ENCODE measurements around the gene FAM107B. TPM values are rescaled to one million over a fixed set of nuclear protein-coding genes. Genes with fewer than 3 reads are reported as not detected.
"Not testable (repeated sequence)": the region's sequence is repeated elsewhere in the genome, so short reads cannot be mapped to it uniquely, and the experiment has no call there.

Gene FAM107B
- total RNA-seq, 1 donor from 2014 or later, result 13.6 TPM

- H3K27me3 ChIP-seq (ENCODE audit: control insufficient read depth in 3 of 3, insufficient read depth in 3 of 3, low read length in 3 of 3), result no peaks in the 10 kb centered on the region
- H3K4me3 ChIP-seq (ENCODE audit: low read length in 3 of 3), result no peak overlapping the region
- no peaks in the 10 kb centered on the region for H3K4me1 ChIP-seq (ENCODE audit: control insufficient read depth in 3 of 3, insufficient read depth in 3 of 3, low read length in 3 of 3)
- no peak overlapping the region for H3K27ac ChIP-seq (ENCODE audit: low read depth, low read length)
- no peaks in the 10 kb centered on the region for H3K36me3 ChIP-seq (ENCODE audit: control insufficient read depth in 3 of 3, insufficient read depth in 3 of 3, low read length in 3 of 3)
- H3K9me3 ChIP-seq (ENCODE audit: control insufficient read depth in 3 of 3, low read length in 3 of 3), result peaks cover 0 to 2% (median 0%) of the 10 kb centered on the region in 3 donors
- H3K9ac ChIP-seq (ENCODE audit: low read depth in 1 of 3, low read length in 3 of 3), result no peak overlapping the region
Measured at GRCh38 chr10:14698829-14699170, 75.9 kb downstream of the FAM107B start.

GRCh38 chr10:14698111-14698828, 76.4 kb downstream of the FAM107B start:
- Histone ChIP-seq H3K27me3 (ENCODE audit: control insufficient read depth in 3 of 3, insufficient read depth in 3 of 3, low read length in 3 of 3) (no peaks in the 10 kb centered on the region), H3K4me3 (ENCODE audit: low read length in 3 of 3) (no peak overlapping the region), H3K9me3 (ENCODE audit: control insufficient read depth in 3 of 3, low read length in 3 of 3) (peaks cover 0 to 2% (median 0%) of the 10 kb centered on the region in 3 donors), H3K9ac (ENCODE audit: low read depth in 1 of 3, low read length in 3 of 3) (no peak overlapping the region), H3K4me1 (ENCODE audit: control insufficient read depth in 3 of 3, insufficient read depth in 3 of 3, low read length in 3 of 3) (no peaks in the 10 kb centered on the region), H3K36me3 (ENCODE audit: control insufficient read depth in 3 of 3, insufficient read depth in 3 of 3, low read length in 3 of 3) (no peaks in the 10 kb centered on the region), H3K27ac (ENCODE audit: low read depth, low read length) (no peak overlapping the region)

- H3K36me3 ChIP-seq (ENCODE audit: control insufficient read depth in 3 of 3, insufficient read depth in 3 of 3, low read length in 3 of 3), result no peaks in the 10 kb centered on the region
- H3K27ac ChIP-seq (ENCODE audit: low read depth, low read length), result no peak overlapping the region
- H3K4me3 ChIP-seq (ENCODE audit: low read length in 3 of 3), result no peak overlapping the region
- no peaks in the 10 kb centered on the region for H3K4me1 ChIP-seq (ENCODE audit: control insufficient read depth in 3 of 3, insufficient read depth in 3 of 3, low read length in 3 of 3)
- no peak overlapping the region for H3K9ac ChIP-seq (ENCODE audit: low read depth in 1 of 3, low read length in 3 of 3)
- peaks cover 0 to 2% (median 0%) of the 10 kb centered on the region in 3 donors for H3K9me3 ChIP-seq (ENCODE audit: control insufficient read depth in 3 of 3, low read length in 3 of 3)
- no peaks in the 10 kb centered on the region for H3K27me3 ChIP-seq (ENCODE audit: control insufficient read depth in 3 of 3, insufficient read depth in 3 of 3, low read length in 3 of 3)
Measured at GRCh38 chr10:14697281-14697680, 77.4 kb downstream of the FAM107B start.

- Histone ChIP-seq H3K9me3 (ENCODE audit: control insufficient read depth in 3 of 3, low read length in 3 of 3) (peaks cover 0 to 2% (median 0%) of the 10 kb centered on the region in 3 donors), H3K27me3 (ENCODE audit: control insufficient read depth in 3 of 3, insufficient read depth in 3 of 3, low read length in 3 of 3) (no peaks in the 10 kb centered on the region), H3K9ac (ENCODE audit: low read depth in 1 of 3, low read length in 3 of 3) (no peak overlapping the region), H3K36me3 (ENCODE audit: control insufficient read depth in 3 of 3, insufficient read depth in 3 of 3, low read length in 3 of 3) (no peaks in the 10 kb centered on the region), H3K4me3 (ENCODE audit: low read length in 3 of 3) (no peak overlapping the region), H3K27ac (ENCODE audit: low read depth, low read length) (no peak overlapping the region), H3K4me1 (ENCODE audit: control insufficient read depth in 3 of 3, insufficient read depth in 3 of 3, low read length in 3 of 3) (no peaks in the 10 kb centered on the region)
Measured at GRCh38 chr10:14696821-14697220, 77.9 kb downstream of the FAM107B start.

GRCh38 chr10:14695847-14696480, 78.7 kb downstream of the FAM107B start:
- Histone ChIP-seq H3K9ac (ENCODE audit: low read depth in 1 of 3, low read length in 3 of 3) (no peak overlapping the region), H3K27ac (ENCODE audit: low read depth, low read length) (no peak overlapping the region), H3K9me3 (ENCODE audit: control insufficient read depth in 3 of 3, low read length in 3 of 3) (peaks cover 0 to 2% (median 0%) of the 10 kb centered on the region in 3 donors), H3K36me3 (ENCODE audit: control insufficient read depth in 3 of 3, insufficient read depth in 3 of 3, low read length in 3 of 3) (no peaks in the 10 kb centered on the region), H3K27me3 (ENCODE audit: control insufficient read depth in 3 of 3, insufficient read depth in 3 of 3, low read length in 3 of 3) (no peaks in the 10 kb centered on the region), H3K4me1 (ENCODE audit: control insufficient read depth in 3 of 3, insufficient read depth in 3 of 3, low read length in 3 of 3) (no peaks in the 10 kb centered on the region), H3K4me3 (ENCODE audit: low read length in 3 of 3) (no peak overlapping the region)

- no peaks in the 10 kb centered on the region for H3K36me3 ChIP-seq (ENCODE audit: control insufficient read depth in 3 of 3, insufficient read depth in 3 of 3, low read length in 3 of 3)
- no peak overlapping the region for H3K9ac ChIP-seq (ENCODE audit: low read depth in 1 of 3, low read length in 3 of 3)
- no peaks in the 10 kb centered on the region for H3K9me3 ChIP-seq (ENCODE audit: control insufficient read depth in 3 of 3, low read length in 3 of 3)
- H3K27ac ChIP-seq (ENCODE audit: low read depth, low read length), result no peak overlapping the region
- no peak overlapping the region for H3K4me3 ChIP-seq (ENCODE audit: low read length in 3 of 3)
- H3K4me1 ChIP-seq (ENCODE audit: control insufficient read depth in 3 of 3, insufficient read depth in 3 of 3, low read length in 3 of 3), result no peaks in the 10 kb centered on the region
- no peaks in the 10 kb centered on the region for H3K27me3 ChIP-seq (ENCODE audit: control insufficient read depth in 3 of 3, insufficient read depth in 3 of 3, low read length in 3 of 3)
Measured at GRCh38 chr10:14693891-14694290, 80.8 kb downstream of the FAM107B start.

- H3K9me3 ChIP-seq (ENCODE audit: control insufficient read depth in 3 of 3, low read length in 3 of 3), result no peaks in the 10 kb centered on the region
- H3K27me3 ChIP-seq (ENCODE audit: control insufficient read depth in 3 of 3, insufficient read depth in 3 of 3, low read length in 3 of 3), result no peaks in the 10 kb centered on the region
- H3K4me3 ChIP-seq (ENCODE audit: low read length in 3 of 3), result no peak overlapping the region
- no peak overlapping the region for H3K27ac ChIP-seq (ENCODE audit: low read depth, low read length)
- H3K9ac ChIP-seq (ENCODE audit: low read depth in 1 of 3, low read length in 3 of 3), result no peak overlapping the region
- H3K36me3 ChIP-seq (ENCODE audit: control insufficient read depth in 3 of 3, insufficient read depth in 3 of 3, low read length in 3 of 3), result no peaks in the 10 kb centered on the region
- no peaks in the 10 kb centered on the region for H3K4me1 ChIP-seq (ENCODE audit: control insufficient read depth in 3 of 3, insufficient read depth in 3 of 3, low read length in 3 of 3)
Measured at GRCh38 chr10:14692344-14693076, 82.2 kb downstream of the FAM107B start.

- Histone ChIP-seq H3K27me3 (ENCODE audit: control insufficient read depth in 3 of 3, insufficient read depth in 3 of 3, low read length in 3 of 3) (no peaks in the 10 kb centered on the region), H3K4me3 (ENCODE audit: low read length in 3 of 3) (no peak overlapping the region), H3K27ac (ENCODE audit: low read depth, low read length) (no peak overlapping the region), H3K4me1 (ENCODE audit: control insufficient read depth in 3 of 3, insufficient read depth in 3 of 3, low read length in 3 of 3) (no peaks in the 10 kb centered on the region), H3K9me3 (ENCODE audit: control insufficient read depth in 3 of 3, low read length in 3 of 3) (no peaks in the 10 kb centered on the region), H3K9ac (ENCODE audit: low read depth in 1 of 3, low read length in 3 of 3) (no peak overlapping the region), H3K36me3 (ENCODE audit: control insufficient read depth in 3 of 3, insufficient read depth in 3 of 3, low read length in 3 of 3) (no peaks in the 10 kb centered on the region)
Measured at GRCh38 chr10:14691359-14691758, 83.3 kb downstream of the FAM107B start.

- Histone ChIP-seq H3K27ac (ENCODE audit: low read depth, low read length) (no peak overlapping the region), H3K36me3 (ENCODE audit: control insufficient read depth in 3 of 3, insufficient read depth in 3 of 3, low read length in 3 of 3) (no peaks in the 10 kb centered on the region), H3K9ac (ENCODE audit: low read depth in 1 of 3, low read length in 3 of 3) (no peak overlapping the region), H3K4me3 (ENCODE audit: low read length in 3 of 3) (no peak overlapping the region), H3K27me3 (ENCODE audit: control insufficient read depth in 3 of 3, insufficient read depth in 3 of 3, low read length in 3 of 3) (no peaks in the 10 kb centered on the region), H3K9me3 (ENCODE audit: control insufficient read depth in 3 of 3, low read length in 3 of 3) (no peaks in the 10 kb centered on the region), H3K4me1 (ENCODE audit: control insufficient read depth in 3 of 3, insufficient read depth in 3 of 3, low read length in 3 of 3) (no peaks in the 10 kb centered on the region)
Measured at GRCh38 chr10:14688606-14689005, 86.1 kb downstream of the FAM107B start.

- H3K4me1 ChIP-seq (ENCODE audit: control insufficient read depth in 3 of 3, insufficient read depth in 3 of 3, low read length in 3 of 3); H3K36me3 ChIP-seq (ENCODE audit: control insufficient read depth in 3 of 3, insufficient read depth in 3 of 3, low read length in 3 of 3); H3K9ac ChIP-seq (ENCODE audit: low read depth in 1 of 3, low read length in 3 of 3); H3K4me3 ChIP-seq (ENCODE audit: low read length in 3 of 3); H3K9me3 ChIP-seq (ENCODE audit: control insufficient read depth in 3 of 3, low read length in 3 of 3); H3K27ac ChIP-seq (ENCODE audit: low read depth, low read length); H3K27me3 ChIP-seq (ENCODE audit: control insufficient read depth in 3 of 3, insufficient read depth in 3 of 3, low read length in 3 of 3): not testable (repeated sequence)
Measured at GRCh38 chr10:14688189-14688588, 86.5 kb downstream of the FAM107B start.

All from skeletal muscle tissue (tissue), 4 donors.